ENCODE measurements around the gene SLC29A4.

SLC29A4 gene

DNA sequence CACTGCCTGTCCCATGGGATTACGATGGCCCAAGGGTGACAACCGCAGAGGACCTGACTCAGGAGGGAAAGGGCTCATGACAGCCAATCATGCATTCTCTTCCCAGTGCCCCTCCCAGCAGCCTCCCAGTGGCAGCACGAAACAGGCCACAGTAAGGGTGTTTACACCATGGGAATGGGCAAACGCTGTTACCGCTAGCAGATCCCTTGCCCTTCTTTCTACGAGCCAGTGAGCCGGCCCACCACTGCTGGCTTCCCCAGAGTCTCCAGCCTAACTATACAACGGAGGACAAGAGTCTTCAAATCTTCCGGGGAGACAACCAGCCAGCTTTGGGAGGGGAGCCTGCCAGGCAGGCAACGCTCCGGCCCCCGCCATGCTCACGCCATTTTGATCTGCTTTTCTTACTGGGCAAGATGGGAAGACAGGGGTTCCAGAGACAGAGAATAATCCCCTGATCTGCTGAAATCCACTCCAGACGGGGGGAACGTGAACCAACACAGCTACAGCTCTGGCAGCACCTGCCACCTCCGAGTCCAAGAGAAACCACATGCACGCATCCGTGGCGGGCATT, 69.8 kb downstream of the SLC29A4 start:
- DNase-seq (ENCODE audit: low read depth): no peak

DNA sequence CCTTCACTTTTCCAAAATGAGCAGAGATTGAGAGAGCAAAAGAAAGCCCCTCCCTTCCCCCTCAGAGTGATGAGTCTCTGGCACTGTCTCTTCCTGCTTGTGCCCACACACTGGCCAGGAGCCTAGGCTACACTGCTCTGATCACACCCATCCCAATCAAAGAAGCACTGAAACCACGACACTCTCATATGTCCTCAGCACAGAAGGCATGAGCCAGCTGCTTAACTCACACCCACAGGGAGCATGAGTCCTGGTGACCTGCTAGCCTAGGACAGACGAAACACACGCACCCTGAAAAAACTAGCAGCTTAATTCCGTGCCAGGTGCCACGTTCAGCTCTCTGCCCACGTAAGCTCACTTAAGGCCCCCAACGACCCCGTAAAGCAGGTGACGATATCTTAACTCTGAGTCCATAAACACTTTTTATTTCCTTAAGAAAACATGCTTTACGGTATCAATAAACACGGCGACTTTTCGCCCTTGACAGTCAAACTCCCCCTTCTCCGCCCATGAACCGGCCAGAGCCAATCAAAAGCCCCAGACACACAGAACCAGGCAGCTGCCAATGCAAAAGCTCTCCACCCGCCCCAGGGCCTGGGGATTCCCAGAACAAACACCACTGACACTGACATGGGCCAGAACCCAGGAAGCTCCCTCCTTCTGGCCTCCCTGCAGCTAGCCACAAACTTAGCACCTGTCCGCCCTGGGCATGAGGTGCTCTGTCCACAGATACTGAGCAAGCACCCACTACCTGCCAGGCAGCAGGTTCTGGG, 71.9 kb downstream of the SLC29A4 start:
- no peak for DNase-seq (ENCODE audit: low read depth)

Measured in CMK (cell line).